Activated T-cell treated with anti-CD3 and anti-CD28 coated beads for 48 hours (primary cell): ENCODE measurements around the gene FAU.
"Not testable (repeated sequence)": the region's sequence is repeated elsewhere in the genome, so short reads cannot be mapped to it uniquely, and the experiment has no call there.

Source experiments
- DNase-seq: peaks from one replicate; pipeline ENCODE4 v3.0.0-alpha.2; 2020; ENCODE audit warnings: low read depth

The FAU gene

GRCh38 chr11:65121865-65122696 lies at the start of gene FAU, which contains the start of gene MRPL49:
TSS of gene FAU (minus strand) at chr11:65122134. CDS start at chr11:65121813, 321 bp downstream.
TSS of gene MRPL49 (plus strand) at chr11:65122321. CDS start at chr11:65122347, 26 bp downstream.
- DNase-seq = peak; percentile 98

GRCh38 chr11:65170058-65170534 lies 48.2 kb upstream of the FAU start, which contains the start of gene SPDYC:
TSS of gene SPDYC (plus strand) at chr11:65170233. CDS start at chr11:65171358, 1,125 bp downstream.
- no peak for DNase-seq

GRCh38 chr11:65169164-65169641 lies 47.3 kb upstream of the FAU start:
- DNase-seq = no peak

GRCh38 chr11:65167656-65168055 lies 45.7 kb upstream of the FAU start:
- no peak for DNase-seq

GRCh38 chr11:65166893-65167292 lies 45.0 kb upstream of the FAU start:
- DNase-seq = no peak

- no peak for DNase-seq
Observed at GRCh38 chr11:65165410-65166317, 43.7 kb upstream of the FAU start.

- no peak for DNase-seq
Observed at GRCh38 chr11:65163684-65164083, 41.8 kb upstream of the FAU start.

GRCh38 chr11:65160643-65161042 lies 38.7 kb upstream of the FAU start:
- DNase-seq = no peak

- DNase-seq = no peak
Observed at GRCh38 chr11:65159012-65159411, 37.1 kb upstream of the FAU start.

GRCh38 chr11:65157336-65157735 lies 35.4 kb upstream of the FAU start:
- DNase-seq = no peak

- no peak for DNase-seq
Observed at GRCh38 chr11:65156926-65157325, 35.0 kb upstream of the FAU start.

- no peak for DNase-seq
Observed at GRCh38 chr11:65156256-65156655, 34.3 kb upstream of the FAU start.

GRCh38 chr11:65152122-65152521 lies 30.2 kb upstream of the FAU start:
- DNase-seq = no peak

- no peak for DNase-seq
Observed at GRCh38 chr11:65151331-65151899, 29.5 kb upstream of the FAU start.

GRCh38 chr11:65150509-65151299 lies 28.8 kb upstream of the FAU start:
- DNase-seq = peak; percentile 40

GRCh38 chr11:65150131-65150508 lies 28.2 kb upstream of the FAU start:
- DNase-seq = not testable (repeated sequence)

- no peak for DNase-seq
Observed at GRCh38 chr11:65148657-65149056, 26.7 kb upstream of the FAU start.

GRCh38 chr11:65147352-65148075 lies 25.6 kb upstream of the FAU start:
- no peak for DNase-seq

- no peak for DNase-seq
Observed at GRCh38 chr11:65141896-65142494, 20.1 kb upstream of the FAU start.

- no peak for DNase-seq
Observed at GRCh38 chr11:65136515-65137096, 14.7 kb upstream of the FAU start.
